H9 (cell line): ENCODE measurements around the gene ITIH4. TPM values are rescaled to one million over a fixed set of nuclear protein-coding genes. Genes with fewer than 3 reads are reported as not detected.

Experiments
- DNase-seq: peaks from one replicate; pipeline ENCODE4 v3.0.0-alpha.2; 2017
- H2AFZ ChIP-seq: one replicate; pipeline ENCODE4 v1.6.1; 2013; ENCODE audit warnings: mild to moderate bottlenecking, low read length, control low read depth, moderate library complexity
- H2AK5ac ChIP-seq: 2 replicates; pipeline ENCODE4 v1.6.1; 2013; ENCODE audit warnings: low read length, control low read depth, mixed read lengths; ENCODE audit not compliant: insufficient read length
- H2BK120ac ChIP-seq: one replicate; pipeline ENCODE4 v1.6.1; 2013; ENCODE audit warnings: low read depth, mild to moderate bottlenecking, low read length, control low read depth, inconsistent platforms; ENCODE audit not compliant: poor library complexity, severe bottlenecking
- H2BK12ac ChIP-seq: 2 replicates; pipeline ENCODE4 v1.6.1; 2013; ENCODE audit warnings: low read length, control low read depth, mixed read lengths, low read depth; ENCODE audit not compliant: insufficient read length
- H2BK15ac ChIP-seq: 2 replicates; pipeline ENCODE4 v1.6.1; 2013; ENCODE audit warnings: low read depth, low read length, control low read depth
- H2BK20ac ChIP-seq: one replicate; pipeline ENCODE4 v1.6.1; 2013; ENCODE audit warnings: low read depth, mild to moderate bottlenecking, low read length, control low read depth, inconsistent platforms; ENCODE audit not compliant: poor library complexity, severe bottlenecking
- H2BK5ac ChIP-seq: 2 replicates; pipeline ENCODE4 v1.6.1; 2013; ENCODE audit warnings: low read length, control low read depth, mixed read lengths; ENCODE audit not compliant: insufficient read length
- H3K14ac ChIP-seq: 2 replicates; pipeline ENCODE4 v1.6.1; 2013; ENCODE audit warnings: low read length, control low read depth; ENCODE audit not compliant: insufficient read depth
- H3K18ac ChIP-seq: 2 replicates; pipeline ENCODE4 v1.6.1; 2013; ENCODE audit warnings: low read depth, mild to moderate bottlenecking, mixed read lengths, low read length, control low read depth; ENCODE audit not compliant: insufficient read length
- H3K23ac ChIP-seq: 2 replicates; pipeline ENCODE4 v1.6.1; 2013; ENCODE audit warnings: low read length, control low read depth, mixed read lengths, low read depth; ENCODE audit not compliant: insufficient read length
- H3K23me2 ChIP-seq: 2 replicates; pipeline ENCODE4 v1.6.1; 2013; ENCODE audit warnings: low read depth, mild to moderate bottlenecking, mixed read lengths, low read length, control low read depth; ENCODE audit not compliant: insufficient read length, poor library complexity, severe bottlenecking
- H3K27ac ChIP-seq: 2 replicates; pipeline ENCODE4 v1.5.1; 2013; ENCODE audit warnings: low read length, control low read depth, mixed read lengths, low read depth; ENCODE audit not compliant: insufficient read length
- H3K27me3 ChIP-seq: 2 replicates; pipeline ENCODE4 v1.6.1; 2013; ENCODE audit warnings: low read length, control low read depth, inconsistent platforms; ENCODE audit not compliant: insufficient read depth
- H3K4ac ChIP-seq: 2 replicates; pipeline ENCODE4 v1.6.1; 2013; ENCODE audit warnings: low read depth, mild to moderate bottlenecking, control low read depth, inconsistent platforms, low read length, moderate library complexity
- H3K4me1 ChIP-seq: 2 replicates; pipeline ENCODE4 v1.6.1; 2013; ENCODE audit warnings: low read length, control low read depth, inconsistent platforms; ENCODE audit not compliant: insufficient read depth
- H3K4me2 ChIP-seq: 2 replicates; pipeline ENCODE4 v1.6.1; 2013; ENCODE audit warnings: low read length, control low read depth, mixed read lengths; ENCODE audit not compliant: insufficient read length, insufficient read depth
- H3K56ac ChIP-seq: 2 replicates; pipeline ENCODE4 v1.6.1; 2013; ENCODE audit warnings: low read depth, mild to moderate bottlenecking, mixed read lengths, low read length, control low read depth; ENCODE audit not compliant: insufficient read length
- H3K79me1 ChIP-seq: 2 replicates; pipeline ENCODE4 v1.6.1; 2013; ENCODE audit warnings: low read depth, mild to moderate bottlenecking, moderate library complexity, low read length, control low read depth, inconsistent platforms; ENCODE audit not compliant: insufficient read depth, poor library complexity, severe bottlenecking
- H3K79me2 ChIP-seq: 2 replicates; pipeline ENCODE4 v1.6.1; 2013; ENCODE audit warnings: low read length, control low read depth, inconsistent platforms; ENCODE audit not compliant: insufficient read depth
- H3K9ac ChIP-seq: 2 replicates; pipeline ENCODE4 v1.6.1; 2013; ENCODE audit warnings: low read length, control low read depth, mixed read lengths; ENCODE audit not compliant: insufficient read length; ENCODE audit errors: extremely low read depth
- H3K9me3 ChIP-seq: one replicate; pipeline ENCODE4 v1.6.1; 2013; ENCODE audit warnings: low read depth, low read length, inconsistent platforms; ENCODE audit not compliant: control insufficient read depth
- H3T11ph ChIP-seq: one replicate; pipeline ENCODE4 v1.6.1; 2013; ENCODE audit warnings: mild to moderate bottlenecking, low read length, control low read depth, inconsistent platforms
- H4K20me1 ChIP-seq: one replicate; pipeline ENCODE4 v1.6.1; 2013; ENCODE audit not compliant: control insufficient read depth, insufficient read length, insufficient read depth
- H4K5ac ChIP-seq: 2 replicates; pipeline ENCODE4 v1.6.1; 2013; ENCODE audit warnings: low read depth, mild to moderate bottlenecking, mixed read lengths, low read length, control low read depth; ENCODE audit not compliant: insufficient read length
- H4K8ac ChIP-seq: replicated peaks from 2 replicates; pipeline ENCODE4 v1.6.1; 2013; ENCODE audit warnings: low read length, control low read depth, mixed read lengths, low read depth; ENCODE audit not compliant: insufficient read length
- H4K91ac ChIP-seq: 2 replicates; pipeline ENCODE4 v1.6.1; 2013; ENCODE audit warnings: low read depth, mild to moderate bottlenecking, moderate library complexity, mixed read lengths, low read length, control low read depth; ENCODE audit not compliant: insufficient read length
- H3K27ac Mint-ChIP-seq, 3 experiments: 2 replicates in 2 of 3; 3 replicates in 1 of 3; pipeline ENCODE4 v1.8.0; 2020 to 2021; ENCODE audit warnings: mixed read lengths in 3 of 3, mild to moderate bottlenecking in 1 of 3, moderate library complexity in 1 of 3
- H3K27me3 Mint-ChIP-seq: 2 replicates; pipeline ENCODE4 v1.8.0; 2021; ENCODE audit warnings: low read depth, mild to moderate bottlenecking, moderate library complexity, mixed read lengths
- H3K36me3 Mint-ChIP-seq, 3 experiments: 2 replicates in 2 of 3; 3 replicates in 1 of 3; pipeline ENCODE4 v1.8.0; 2020 to 2021; ENCODE audit warnings: low read depth in 3 of 3, mixed read lengths in 3 of 3; ENCODE audit not compliant: insufficient read depth in 1 of 3
- H3K4me1 Mint-ChIP-seq, 2 experiments: 2 replicates each; pipeline ENCODE4 v1.8.0; 2020; ENCODE audit warnings: mixed read lengths in 2 of 2
- H3K4me3 Mint-ChIP-seq, 2 experiments: 2 replicates in 1 of 2; 3 replicates in 1 of 2; pipeline ENCODE4 v1.8.0; 2020 to 2021; ENCODE audit warnings: mild to moderate bottlenecking in 2 of 2, mixed read lengths in 2 of 2, moderate library complexity in 1 of 2
- H3K9me3 Mint-ChIP-seq, 2 experiments: 2 replicates in 1 of 2; 3 replicates in 1 of 2; pipeline ENCODE4 v1.8.0; 2020; ENCODE audit warnings: mild to moderate bottlenecking in 2 of 2, mixed read lengths in 2 of 2, moderate library complexity in 1 of 2
- WGBS: extraction: QIAGEN DNeasy Blood & Tissue Kit; methylation state at CpG from one replicate; pipeline ENCODE4 v1.1.7; 2013; ENCODE audit warnings: missing lambda C conversion rate, low lambda C conversion rate, mixed read lengths; ENCODE audit not compliant: insufficient read length; ENCODE audit errors: extremely low coverage; 5-methylcytosine and 5-hydroxymethylcytosine counted together
- total RNA-seq: library from RNA; stranded (reverse); gene quantifications from 2 replicates; pipeline ENCODE4 v1.2.1, GENCODE V29; 2021
- TF ChIP-seq, protein P1 (sequence below): fragments of 200-600 bp; sonication (generic); conservative IDR thresholded peaks from 3 replicates; pipeline ENCODE4 v1.8.0; 2021; ENCODE audit warnings: antibody characterized with exemption, mild to moderate bottlenecking

The ITIH4 gene
- total RNA-seq, 1 experiment from 2014 or later, result 3.0 TPM

DNA sequence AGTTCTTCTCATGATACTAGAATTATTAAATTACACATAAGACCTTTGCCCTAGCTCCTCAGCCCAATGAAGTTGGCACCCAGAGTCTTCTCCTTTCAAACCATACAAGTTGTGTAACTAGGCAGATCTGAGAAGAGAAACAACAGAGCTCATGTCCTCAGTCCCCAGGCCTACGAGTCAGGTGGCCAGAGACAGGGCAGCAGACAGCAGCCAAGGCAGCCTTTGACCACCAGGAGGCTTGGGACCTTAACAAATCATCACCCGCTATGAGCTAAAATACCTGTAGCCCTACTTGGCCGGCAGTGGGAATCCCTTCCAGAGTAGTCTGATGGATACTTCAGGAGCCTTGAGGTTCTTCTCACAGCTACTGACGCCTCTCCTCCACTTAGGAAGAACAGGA lies 48.6 kb upstream of the ITIH4 start:
- H3K4me2 ChIP-seq, result no peak overlapping the region
- no peak overlapping the region for H3K4ac ChIP-seq
- no CpG with 5 or more reads among the region's 4 CpGs for WGBS
- peaks cover 0 to 2% (median 0%) of the 10 kb centered on the region in 3 experiments; a peak in 2 of 7 replicates for H3K36me3 Mint-ChIP-seq
- peak; percentile 42 for DNase-seq
- H2AFZ ChIP-seq, result no peak overlapping the region
- H3K4me1 ChIP-seq, result no peaks in the 10 kb centered on the region; the same call in 1 of the 2 replicates
- no peaks in the 10 kb centered on the region for H3K79me2 ChIP-seq
- H3K27me3 Mint-ChIP-seq, result no peaks in the 10 kb centered on the region
- no peak overlapping the region for H3T11ph ChIP-seq
- no peak overlapping the region for H3K23ac ChIP-seq
- no peak overlapping the region for H3K56ac ChIP-seq
- H3K14ac ChIP-seq, result no peak overlapping the region
- no peaks in the 10 kb centered on the region for H4K20me1 ChIP-seq
- no peak overlapping the region for H4K91ac ChIP-seq
- no peak overlapping the region for H3K27ac ChIP-seq
- no peak overlapping the region for H4K5ac ChIP-seq
- peaks cover 14 to 15% of the 10 kb centered on the region in 2 experiments for H3K4me1 Mint-ChIP-seq
- no peak overlapping the region for H2BK20ac ChIP-seq
- H3K9me3 ChIP-seq, result no peaks in the 10 kb centered on the region
- no peaks in the 10 kb centered on the region for H3K9me3 Mint-ChIP-seq
- TF ChIP-seq, protein P1, sequence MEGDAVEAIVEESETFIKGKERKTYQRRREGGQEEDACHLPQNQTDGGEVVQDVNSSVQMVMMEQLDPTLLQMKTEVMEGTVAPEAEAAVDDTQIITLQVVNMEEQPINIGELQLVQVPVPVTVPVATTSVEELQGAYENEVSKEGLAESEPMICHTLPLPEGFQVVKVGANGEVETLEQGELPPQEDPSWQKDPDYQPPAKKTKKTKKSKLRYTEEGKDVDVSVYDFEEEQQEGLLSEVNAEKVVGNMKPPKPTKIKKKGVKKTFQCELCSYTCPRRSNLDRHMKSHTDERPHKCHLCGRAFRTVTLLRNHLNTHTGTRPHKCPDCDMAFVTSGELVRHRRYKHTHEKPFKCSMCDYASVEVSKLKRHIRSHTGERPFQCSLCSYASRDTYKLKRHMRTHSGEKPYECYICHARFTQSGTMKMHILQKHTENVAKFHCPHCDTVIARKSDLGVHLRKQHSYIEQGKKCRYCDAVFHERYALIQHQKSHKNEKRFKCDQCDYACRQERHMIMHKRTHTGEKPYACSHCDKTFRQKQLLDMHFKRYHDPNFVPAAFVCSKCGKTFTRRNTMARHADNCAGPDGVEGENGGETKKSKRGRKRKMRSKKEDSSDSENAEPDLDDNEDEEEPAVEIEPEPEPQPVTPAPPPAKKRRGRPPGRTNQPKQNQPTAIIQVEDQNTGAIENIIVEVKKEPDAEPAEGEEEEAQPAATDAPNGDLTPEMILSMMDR, result peak; percentile 55
- H2BK12ac ChIP-seq, result no peak overlapping the region
- no peak overlapping the region for H3K9ac ChIP-seq
- no peak overlapping the region for H3K18ac ChIP-seq
- H2BK5ac ChIP-seq, result no peak overlapping the region
- peak overlapping the region in 1 of 3 experiments; percentile 27; a peak in 1 of 7 replicates for H3K27ac Mint-ChIP-seq
- H3K4me3 Mint-ChIP-seq, result no peak overlapping the region
- H2AK5ac ChIP-seq, result no peak overlapping the region
- no peak overlapping the region for H4K8ac ChIP-seq
- H2BK120ac ChIP-seq, result no peak overlapping the region
- no peaks in the 10 kb centered on the region for H3K27me3 ChIP-seq
- H2BK15ac ChIP-seq, result no peak overlapping the region
- no peaks in the 10 kb centered on the region for H3K79me1 ChIP-seq
- H3K23me2 ChIP-seq, result no peaks in the 10 kb centered on the region
